GM06990 (cell line): ENCODE data around the gene HYAL1.
"Not testable (repeated sequence)": the region's sequence is repeated elsewhere in the genome, so short reads cannot be mapped to it uniquely, and the experiment has no call there.

Experiments
- DNase-seq: peaks from one replicate; pipeline ENCODE4 v3.0.0-alpha.2; 2011; ENCODE audit not compliant: insufficient read length; ENCODE audit errors: extremely low read depth
- H3K27me3 ChIP-seq: replicated peaks from 2 replicates; pipeline ENCODE4 v1.6.0; 2011; ENCODE audit warnings: low read length; ENCODE audit not compliant: control insufficient read depth, insufficient read depth
- H3K36me3 ChIP-seq: 2 replicates; pipeline ENCODE4 v1.5.1; 2011; ENCODE audit warnings: low read length; ENCODE audit not compliant: control insufficient read depth, insufficient read depth
- H3K4me3 ChIP-seq: replicated peaks from 2 replicates; pipeline ENCODE4 v1.5.1; 2011; ENCODE audit warnings: low read depth, mild to moderate bottlenecking, control low read depth, low read length
- CTCF ChIP-seq: IDR thresholded peaks from 2 replicates; pipeline ENCODE4 v1.5.1; 2011; ENCODE audit warnings: low read length, control low read depth, mild to moderate bottlenecking, inconsistent platforms; ENCODE audit not compliant: insufficient read depth, poor library complexity, severe bottlenecking

The HYAL1 gene

GRCh38 chr3:50289130-50289529 lies 14.2 kb downstream of the HYAL1 start:
- H3K36me3 ChIP-seq: peaks cover 28% of the 10 kb centered on the region
- no peak overlapping the region for H3K4me3 ChIP-seq
- peak; percentile 3 for DNase-seq

GRCh38 chr3:50288387-50289007 lies 14.9 kb downstream of the HYAL1 start:
- peak; percentile 14 for DNase-seq
- no peak for TF ChIP-seq CTCF
- H3K27me3 ChIP-seq: no peaks in the 10 kb centered on the region
- no peak overlapping the region for H3K4me3 ChIP-seq
- H3K36me3 ChIP-seq: peaks cover 28% of the 10 kb centered on the region

More at GRCh38 chr3:50289130-50289529, 14.2 kb downstream of the HYAL1 start:
- no peaks in the 10 kb centered on the region for H3K27me3 ChIP-seq
- TF ChIP-seq CTCF: no peak

GRCh38 chr3:50287262-50287661 lies 16.1 kb downstream of the HYAL1 start:
- Histone ChIP-seq H3K4me3 (no peak overlapping the region), H3K36me3 (peaks cover 28% of the 10 kb centered on the region), H3K27me3 (no peaks in the 10 kb centered on the region)
- DNase-seq: peak; percentile 1
- no peak for TF ChIP-seq CTCF

- H3K36me3 ChIP-seq: peaks cover 28% of the 10 kb centered on the region
- TF ChIP-seq CTCF: no peak
- DNase-seq: peak; percentile 7
- H3K27me3 ChIP-seq: no peaks in the 10 kb centered on the region
- no peak overlapping the region for H3K4me3 ChIP-seq
Observed at GRCh38 chr3:50286322-50287227, 16.8 kb downstream of the HYAL1 start.

GRCh38 chr3:50284121-50284520 lies 19.3 kb downstream of the HYAL1 start:
- not testable (repeated sequence) for H3K27me3 ChIP-seq, H3K4me3 ChIP-seq, DNase-seq
- H3K36me3 ChIP-seq: peaks cover 16% of the 10 kb centered on the region
